GM12878 (cell line): ENCODE data around the gene PODXL2. TPM values are rescaled to one million over a fixed set of nuclear protein-coding genes. Genes with fewer than 3 reads are reported as not detected.

Source experiments
- ATAC-seq: fragments of 200-7000 bp; cut with Tn5 transposase; 3 replicates; pipeline ENCODE4 v1.9.1; 2020; ENCODE audit warnings: mild to moderate bottlenecking, moderate library complexity
- BruUV-seq: library from RNA; stranded (reverse); fragments of 400-500 nt; replicated peaks from 2 replicates; lab custom pipeline; 2021; lab: Mats Ljungman, UMichigan
- CTCF ChIA-PET: fragments of 300-600 bp; sonication (Branson Sonifier 250); formaldehyde crosslinking; extraction: SDS; loops from one replicate; lab custom pipeline; 2021; ENCODE audit warnings: inconsistent platforms; lab: Yijun Ruan, JAX
- POLR2A ChIA-PET: fragments of 350-600 bp; formaldehyde crosslinking; extraction: SDS; loops from one replicate; lab custom pipeline; 2021; ENCODE audit warnings: inconsistent platforms; lab: Charles Lee
- RAD21 ChIA-PET: fragments of 300-600 bp; sonication (Branson Sonifier 250); formaldehyde crosslinking; loops from one replicate; lab custom pipeline; 2023; ENCODE audit warnings: antibody characterized with exemption; ENCODE audit not compliant: unreplicated experiment; lab: Charles Lee
- SMC1A ChIA-PET: fragments of 300-600 bp; sonication (Branson Sonifier 250); formaldehyde crosslinking; loops from one replicate; lab custom pipeline; 2023; ENCODE audit not compliant: unreplicated experiment, uncharacterized antibody; lab: Charles Lee
- DNase-seq: peaks from one replicate; pipeline ENCODE4 v3.0.0-alpha.2; 2011; ENCODE audit warnings: low read depth, low spot score
- FAIRE-seq: peaks from 3 replicates; lab custom pipeline; 2011; peaks lifted over from hg19 to GRCh38; lab: Jason Lieb, UNC
- H2AFZ ChIP-seq: 2 replicates; pipeline ENCODE4 v1.6.0; 2011; ENCODE audit warnings: low read depth, low read length, control low read depth; ENCODE audit not compliant: control insufficient read depth
- H3K27ac ChIP-seq: 2 replicates; pipeline ENCODE4 v1.5.1; 2011; ENCODE audit warnings: control low read depth; ENCODE audit not compliant: control insufficient read depth, insufficient read depth
- H3K27me3 ChIP-seq, 2 experiments: replicated peaks in 1 of 2; 2 replicates each; pipeline versions ENCODE4 v1.6.0 to v1.6.1; 2011; ENCODE audit warnings: low read length in 1 of 2; ENCODE audit not compliant: control insufficient read depth in 2 of 2, insufficient read depth in 2 of 2
- H3K36me3 ChIP-seq, 2 experiments: 2 replicates each; pipeline ENCODE4 v1.5.1; 2011; ENCODE audit warnings: low read length in 1 of 2; ENCODE audit not compliant: control insufficient read depth in 2 of 2, insufficient read depth in 2 of 2
- H3K4me1 ChIP-seq: 2 replicates; pipeline ENCODE4 v1.6.1; 2011; ENCODE audit warnings: mild to moderate bottlenecking, low read length, moderate library complexity, mixed read lengths; ENCODE audit not compliant: control insufficient read depth, insufficient read depth
- H3K4me2 ChIP-seq: 2 replicates; pipeline ENCODE4 v1.6.0; 2011; ENCODE audit warnings: control low read depth; ENCODE audit not compliant: control insufficient read depth, insufficient read depth
- H3K4me3 ChIP-seq: fragments of 200-600 bp; sonication (generic); 2 replicates; pipeline ENCODE4 v1.5.1; 2016
- H3K79me2 ChIP-seq: 2 replicates; pipeline ENCODE4 v1.6.0; 2011; ENCODE audit warnings: low read length; ENCODE audit not compliant: control insufficient read depth, insufficient read depth
- H3K9ac ChIP-seq: 2 replicates; pipeline ENCODE4 v1.8.0; 2011; ENCODE audit warnings: low read length, control low read depth, mixed read lengths; ENCODE audit not compliant: control insufficient read depth, insufficient read depth
- H3K9me3 ChIP-seq: replicated peaks from 3 replicates; pipeline ENCODE4 v1.5.1; 2011; ENCODE audit warnings: mild to moderate bottlenecking, low read length; ENCODE audit not compliant: control insufficient read depth, insufficient read depth
- H4K20me1 ChIP-seq: 2 replicates; pipeline ENCODE4 v1.6.0; 2011; ENCODE audit not compliant: control insufficient read depth, insufficient read depth
- IKZF1 ChIP-seq: fragments of 450-650 bp; conservative IDR thresholded peaks from 2 replicates; pipeline ENCODE4 v1.6.1; 2017; ENCODE audit warnings: antibody characterized with exemption, mild to moderate bottlenecking
- WGBS: methylation state at CpG from one replicate; pipeline ENCODE4 v1.1.6; 2016; ENCODE audit warnings: low lambda C conversion rate; ENCODE audit not compliant: insufficient replicate concordance, insufficient coverage; ENCODE audit errors: missing lambda C conversion rate; 5-methylcytosine and 5-hydroxymethylcytosine counted together
- in situ Hi-C: fragments of 300-500 bp; cut with MboI; formaldehyde crosslinking; loops from 9 replicates; pipeline ENCODE4 v1.14.3; 2018; ENCODE audit warnings: mixed read lengths
- intact Hi-C: fragments of 100-400 bp; cut with micrococcal nuclease; formaldehyde crosslinking; loops from one replicate; pipeline ENCODE4 v1.14.2; 2022; ENCODE audit not compliant: unreplicated experiment
- polyA plus RNA-seq, 11 experiments: library from polyadenylated mRNA; depleted of rRNA in 4 of 11; unstranded in 6 of 11; stranded (reverse) in 5 of 11; fragments of >200 nt; fragmentation: Nextera tagmentation in 4 of 11; fragmentation: Illumina TruSeq in 1 of 11; extraction: Ambion mirVana in 4 of 11; extraction: Trizol in 1 of 11; gene quantifications; 1 replicate in 1 of 11; 2 replicates in 10 of 11; pipeline versions ENCODE4 v1.2.1 to v1.2.3, GENCODE V29; 2011 to 2016; ENCODE audit warnings: inconsistent platforms in 2 of 11, missing spikeins in 2 of 11, low read depth in 1 of 11
- total RNA-seq, 4 experiments: library from RNA; depleted of rRNA in 3 of 4; stranded (reverse); fragments of >200 nt in 3 of 4; fragmentation: Illumina TruSeq in 1 of 4; extraction: Trizol in 1 of 4; gene quantifications; 2 replicates each; pipeline versions ENCODE4 v1.2.1 to v1.2.3, GENCODE V29; 2013 to 2021
- TF ChIP-seq, protein P1 (sequence below): fragments of 450-650 bp; IDR thresholded peaks from 2 replicates; pipeline ENCODE4 v1.6.1; 2017; ENCODE audit warnings: mild to moderate bottlenecking, moderate library complexity

PODXL2 gene
- total and polyA plus RNA-seq, 10 of the 15 experiments (the other 5 are each of a cell fraction or from before 2014, with no cell fraction given): 0.03 to 24.4 (median 13.6) TPM; not detected in 2

DNA sequence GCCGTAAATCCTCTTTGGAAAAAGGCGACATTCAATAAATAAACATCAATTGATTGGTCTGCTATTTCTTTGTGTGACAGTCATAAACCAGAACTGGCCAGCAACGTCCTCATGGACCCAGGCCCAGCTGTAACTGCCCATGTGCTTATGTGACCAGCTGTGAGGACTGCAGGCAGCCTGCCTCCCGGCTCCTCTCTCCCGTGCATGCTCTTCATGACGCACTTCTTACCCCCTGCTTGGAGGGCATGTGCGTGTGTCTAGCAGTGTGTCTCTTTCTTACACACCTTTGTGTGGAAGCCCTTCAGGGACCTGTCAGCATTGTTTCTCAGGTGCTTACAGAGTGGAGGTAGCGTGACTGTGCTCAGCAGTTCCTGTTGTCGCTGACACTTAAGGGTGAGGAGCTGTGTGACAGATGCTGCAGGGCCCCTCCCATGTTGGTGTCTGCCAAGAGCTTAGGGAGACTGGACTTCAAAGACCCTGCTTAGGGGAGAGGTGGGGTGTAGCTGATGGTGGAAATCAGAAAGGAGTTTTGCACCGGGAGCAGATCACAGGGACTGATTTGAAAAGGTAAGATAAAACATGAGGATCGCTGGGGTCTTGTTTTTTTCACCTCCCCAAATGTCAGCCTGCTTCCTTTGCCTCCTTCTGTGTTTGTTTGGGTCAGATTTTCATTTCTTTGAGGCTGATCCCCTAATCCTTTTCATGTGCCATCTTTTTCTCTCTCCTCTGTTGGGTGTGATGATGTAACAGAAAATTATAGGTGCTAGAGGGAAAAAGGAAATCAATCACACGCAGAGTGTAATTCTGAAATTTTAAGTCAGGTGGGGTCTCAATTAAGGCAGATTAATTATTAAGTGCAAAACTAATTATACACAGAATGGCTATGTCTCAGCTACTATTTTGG lies 2.1 kb downstream of the PODXL2 start:
- peaks cover 8% of the 10 kb centered on the region for H3K4me1 ChIP-seq
- POLR2A ChIA-PET: no interaction called here
- SMC1A ChIA-PET: no interaction called here
- no peak overlapping the region for H3K4me2 ChIP-seq
- in situ Hi-C loops: no loop called here
- no peak overlapping the region for H3K9ac ChIP-seq
- TF ChIP-seq, protein P1, sequence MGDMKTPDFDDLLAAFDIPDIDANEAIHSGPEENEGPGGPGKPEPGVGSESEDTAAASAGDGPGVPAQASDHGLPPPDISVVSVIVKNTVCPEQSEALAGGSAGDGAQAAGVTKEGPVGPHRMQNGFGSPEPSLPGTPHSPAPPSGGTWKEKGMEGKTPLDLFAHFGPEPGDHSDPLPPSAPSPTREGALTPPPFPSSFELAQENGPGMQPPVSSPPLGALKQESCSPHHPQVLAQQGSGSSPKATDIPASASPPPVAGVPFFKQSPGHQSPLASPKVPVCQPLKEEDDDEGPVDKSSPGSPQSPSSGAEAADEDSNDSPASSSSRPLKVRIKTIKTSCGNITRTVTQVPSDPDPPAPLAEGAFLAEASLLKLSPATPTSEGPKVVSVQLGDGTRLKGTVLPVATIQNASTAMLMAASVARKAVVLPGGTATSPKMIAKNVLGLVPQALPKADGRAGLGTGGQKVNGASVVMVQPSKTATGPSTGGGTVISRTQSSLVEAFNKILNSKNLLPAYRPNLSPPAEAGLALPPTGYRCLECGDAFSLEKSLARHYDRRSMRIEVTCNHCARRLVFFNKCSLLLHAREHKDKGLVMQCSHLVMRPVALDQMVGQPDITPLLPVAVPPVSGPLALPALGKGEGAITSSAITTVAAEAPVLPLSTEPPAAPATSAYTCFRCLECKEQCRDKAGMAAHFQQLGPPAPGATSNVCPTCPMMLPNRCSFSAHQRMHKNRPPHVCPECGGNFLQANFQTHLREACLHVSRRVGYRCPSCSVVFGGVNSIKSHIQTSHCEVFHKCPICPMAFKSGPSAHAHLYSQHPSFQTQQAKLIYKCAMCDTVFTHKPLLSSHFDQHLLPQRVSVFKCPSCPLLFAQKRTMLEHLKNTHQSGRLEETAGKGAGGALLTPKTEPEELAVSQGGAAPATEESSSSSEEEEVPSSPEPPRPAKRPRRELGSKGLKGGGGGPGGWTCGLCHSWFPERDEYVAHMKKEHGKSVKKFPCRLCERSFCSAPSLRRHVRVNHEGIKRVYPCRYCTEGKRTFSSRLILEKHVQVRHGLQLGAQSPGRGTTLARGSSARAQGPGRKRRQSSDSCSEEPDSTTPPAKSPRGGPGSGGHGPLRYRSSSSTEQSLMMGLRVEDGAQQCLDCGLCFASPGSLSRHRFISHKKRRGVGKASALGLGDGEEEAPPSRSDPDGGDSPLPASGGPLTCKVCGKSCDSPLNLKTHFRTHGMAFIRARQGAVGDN: no peak
- TF ChIP-seq IKZF1: no peak
- TF ChIP-seq, all 136 proteins: peak for 0
- H3K4me3 ChIP-seq: no peak overlapping the region
- no peak for ATAC-seq
- no peak for FAIRE-seq
- intact Hi-C loops: no loop called here
- H3K79me2 ChIP-seq: no peaks in the 10 kb centered on the region
- no peak overlapping the region for H2AFZ ChIP-seq
- H3K27me3 ChIP-seq: peaks cover 10 to 13% of the 10 kb centered on the region in 2 experiments; a peak in 3 of 4 replicates
- H3K36me3 ChIP-seq: no peaks in the 10 kb centered on the region
- ChIA-PET RAD21 (no interaction called here), CTCF (no interaction called here)
- no peak overlapping the region for H3K27ac ChIP-seq
- WGBS: 88% methylated on average over 12 of the region's 12 CpGs
- H3K9me3 ChIP-seq: no peaks in the 10 kb centered on the region
- H4K20me1 ChIP-seq: no peaks in the 10 kb centered on the region; the same call in 1 of the 2 replicates
- no TSS peak for BruUV-seq
- no peak for DNase-seq
